BLaER1 (cell line): Measurements from ENCODE around the gene ZCCHC8.
"Not testable (repeated sequence)": the region's sequence is repeated elsewhere in the genome, so short reads cannot be mapped to it uniquely, and the experiment has no call there.

Experiments used
- H3K27ac ChIP-seq: shearing (Covaris generic); formaldehyde crosslinking; 2 replicates; pipeline ENCODE4 v1.8.1; 2022
- H3K27me3 ChIP-seq: shearing (Covaris generic); formaldehyde crosslinking; 2 replicates; pipeline ENCODE4 v1.8.1; 2022
- H3K36me3 ChIP-seq: shearing (Covaris generic); formaldehyde crosslinking; 2 replicates; pipeline ENCODE4 v1.8.1; 2022
- H3K4me1 ChIP-seq: shearing (Covaris generic); formaldehyde crosslinking; 2 replicates; pipeline ENCODE4 v1.8.1; 2022
- H3K4me2 ChIP-seq: shearing (Covaris generic); formaldehyde crosslinking; 2 replicates; pipeline ENCODE4 v1.8.1; 2022
- H3K4me3 ChIP-seq: shearing (Covaris generic); formaldehyde crosslinking; 2 replicates; pipeline ENCODE4 v1.8.1; 2022
- H3K9ac ChIP-seq: shearing (Covaris generic); formaldehyde crosslinking; 2 replicates; pipeline ENCODE4 v1.8.1; 2022
- H3K9me3 ChIP-seq: shearing (Covaris generic); formaldehyde crosslinking; 2 replicates; pipeline ENCODE4 v1.8.1; 2022
- H4K20me1 ChIP-seq: shearing (Covaris generic); formaldehyde crosslinking; 2 replicates; pipeline ENCODE4 v1.8.1; 2022
- Cebpa-rat ChIP-seq: shearing (Covaris generic); IDR thresholded peaks from 2 replicates; pipeline ENCODE4 v1.8.1; 2022

Gene ZCCHC8

DNA sequence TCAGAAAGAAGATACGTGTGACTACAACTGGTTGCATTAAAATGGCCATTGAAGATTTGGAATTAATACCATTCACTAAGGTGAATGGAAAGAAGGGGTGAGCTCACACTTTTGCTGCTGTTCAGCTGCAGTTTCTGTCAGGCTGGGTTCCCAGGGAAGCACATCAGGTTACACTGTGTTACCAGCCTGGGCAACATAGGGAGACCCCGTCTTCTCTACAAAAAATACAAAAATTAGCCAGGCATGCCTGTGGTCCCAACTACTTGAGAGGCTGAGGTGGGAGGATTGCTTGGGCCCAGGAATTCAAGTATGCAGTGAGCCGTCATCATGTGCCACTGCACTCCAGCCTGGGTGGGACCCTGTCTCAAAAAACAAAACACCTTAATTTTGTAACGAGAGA lies 12.9 kb upstream of the ZCCHC8 start:
- Histone ChIP-seq H3K4me3 (no peak overlapping the region), H4K20me1 (peaks cover 100% of the 10 kb centered on the region), H3K27ac (no peak overlapping the region), H3K4me2 (no peak overlapping the region), H3K9ac (no peak overlapping the region), H3K36me3 (peaks cover 99% of the 10 kb centered on the region), H3K27me3 (no peaks in the 10 kb centered on the region), H3K9me3 (no peaks in the 10 kb centered on the region), H3K4me1 (no peaks in the 10 kb centered on the region)
- no peak for TF ChIP-seq Cebpa-rat

GRCh38 chr12:122513028-122513427 lies 12.3 kb upstream of the ZCCHC8 start:
- H3K9me3 ChIP-seq, H3K27me3 ChIP-seq, H3K4me1 ChIP-seq, H3K4me2 ChIP-seq, H3K27ac ChIP-seq, H3K4me3 ChIP-seq, H3K9ac ChIP-seq: not testable (repeated sequence)
- peaks cover 99% of the 10 kb centered on the region for H3K36me3 ChIP-seq
- H4K20me1 ChIP-seq = peaks cover 100% of the 10 kb centered on the region

- H3K36me3 ChIP-seq = peaks cover 100% of the 10 kb centered on the region
Measured at GRCh38 chr12:122508163-122508562, 7.4 kb upstream of the ZCCHC8 start.

GRCh38 chr12:122506393-122506938 lies 5.7 kb upstream of the ZCCHC8 start:
- H3K36me3 ChIP-seq = peaks cover 89% of the 10 kb centered on the region
- peaks cover 68% of the 10 kb centered on the region for H4K20me1 ChIP-seq
- H3K9ac ChIP-seq = no peak overlapping the region

More at GRCh38 chr12:122508163-122508562, 7.4 kb upstream of the ZCCHC8 start:
- H3K4me1 ChIP-seq = no peaks in the 10 kb centered on the region
- no peak overlapping the region for H3K9ac ChIP-seq
- no peak for TF ChIP-seq Cebpa-rat
- H3K27ac ChIP-seq = no peak overlapping the region
- H4K20me1 ChIP-seq = peaks cover 85% of the 10 kb centered on the region
- H3K27me3 ChIP-seq = no peaks in the 10 kb centered on the region
- H3K4me2 ChIP-seq = no peak overlapping the region
- no peak overlapping the region for H3K4me3 ChIP-seq
- no peaks in the 10 kb centered on the region for H3K9me3 ChIP-seq

GRCh38 chr12:122505419-122506051 lies 4.8 kb upstream of the ZCCHC8 start:
- peaks cover 16% of the 10 kb centered on the region for H3K4me1 ChIP-seq
- no peaks in the 10 kb centered on the region for H3K9me3 ChIP-seq
- H3K27ac ChIP-seq = no peak overlapping the region
- no peak overlapping the region for H3K9ac ChIP-seq
- H3K27me3 ChIP-seq = no peaks in the 10 kb centered on the region
- no peak overlapping the region for H3K4me3 ChIP-seq
- peaks cover 80% of the 10 kb centered on the region for H3K36me3 ChIP-seq
- H3K4me2 ChIP-seq = no peak overlapping the region
- TF ChIP-seq Cebpa-rat = no peak
- peaks cover 58% of the 10 kb centered on the region for H4K20me1 ChIP-seq

More at GRCh38 chr12:122506393-122506938, 5.7 kb upstream of the ZCCHC8 start:
- H3K27ac ChIP-seq = no peak overlapping the region
- peaks cover 12% of the 10 kb centered on the region for H3K4me1 ChIP-seq
- no peak overlapping the region for H3K4me3 ChIP-seq
- TF ChIP-seq Cebpa-rat = no peak
- H3K27me3 ChIP-seq = no peaks in the 10 kb centered on the region
- no peak overlapping the region for H3K4me2 ChIP-seq
- H3K9me3 ChIP-seq = no peaks in the 10 kb centered on the region

- TF ChIP-seq Cebpa-rat = no peak
Measured at GRCh38 chr12:122503783-122504590, 3.3 kb upstream of the ZCCHC8 start.

DNA sequence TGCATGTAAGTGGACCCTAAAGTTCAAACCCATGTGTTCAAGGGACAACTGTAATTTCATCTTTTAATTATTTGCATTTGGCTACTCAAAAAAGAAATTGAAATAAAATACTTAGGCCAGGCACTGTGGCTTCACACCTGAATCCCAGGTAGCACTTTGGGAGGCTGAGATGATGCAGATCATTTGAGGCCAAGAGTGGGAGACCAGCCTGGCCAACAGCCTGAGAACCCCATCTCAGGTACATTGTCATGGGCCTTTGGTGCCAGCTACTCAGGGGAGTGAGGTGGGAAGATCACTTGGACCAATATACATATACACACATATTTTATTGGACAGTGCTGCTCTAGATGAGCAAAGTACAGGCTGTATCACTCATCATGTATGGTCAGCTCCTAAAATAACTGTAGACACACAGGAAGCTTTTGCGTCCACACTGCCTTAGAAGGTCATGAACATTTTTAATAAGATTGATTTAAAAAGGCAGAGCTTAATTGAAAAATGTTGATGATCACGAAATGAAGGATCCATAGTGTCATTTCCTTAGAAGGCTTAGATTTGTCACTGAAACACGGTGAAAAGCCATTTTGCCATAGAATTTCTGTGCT lies 2.5 kb upstream of the ZCCHC8 start:
- peaks cover 31% of the 10 kb centered on the region for H3K4me1 ChIP-seq
- peaks cover 40% of the 10 kb centered on the region for H4K20me1 ChIP-seq
- peaks cover 57% of the 10 kb centered on the region for H3K36me3 ChIP-seq
- H3K4me3 ChIP-seq = no peak overlapping the region
- no peaks in the 10 kb centered on the region for H3K27me3 ChIP-seq
- no peak for TF ChIP-seq Cebpa-rat
- no peak overlapping the region for H3K9ac ChIP-seq
- H3K27ac ChIP-seq = no peak overlapping the region
- H3K9me3 ChIP-seq = no peaks in the 10 kb centered on the region
- H3K4me2 ChIP-seq = no peak overlapping the region

More at GRCh38 chr12:122503783-122504590, 3.3 kb upstream of the ZCCHC8 start:
- H3K9me3 ChIP-seq = no peaks in the 10 kb centered on the region
- peaks cover 43% of the 10 kb centered on the region for H4K20me1 ChIP-seq
- no peak overlapping the region for H3K4me3 ChIP-seq
- peaks cover 23% of the 10 kb centered on the region for H3K4me1 ChIP-seq
- peaks cover 64% of the 10 kb centered on the region for H3K36me3 ChIP-seq
- H3K27ac ChIP-seq = no peak overlapping the region
- H3K4me2 ChIP-seq = no peak overlapping the region
- no peaks in the 10 kb centered on the region for H3K27me3 ChIP-seq
- no peak overlapping the region for H3K9ac ChIP-seq

- H3K4me3 ChIP-seq = peak overlapping the region; percentile 98
- TF ChIP-seq Cebpa-rat = no peak
Measured at GRCh38 chr12:122501489-122501989, 807 bp upstream of the ZCCHC8 start.

GRCh38 chr12:122499991-122500684 lies 594 bp downstream of the ZCCHC8 start:
- TF ChIP-seq Cebpa-rat = 0 out of 2 replicates have a peak, but pooled peaks have one; percentile 33
- Histone ChIP-seq H3K4me3 (peak overlapping the region; percentile 98), H3K4me2 (peak overlapping the region; percentile 86), H4K20me1 (peaks cover 28% of the 10 kb centered on the region), H3K27me3 (no peaks in the 10 kb centered on the region), H3K4me1 (peaks cover 51% of the 10 kb centered on the region), H3K9me3 (no peaks in the 10 kb centered on the region), H3K36me3 (peaks cover 46% of the 10 kb centered on the region), H3K9ac (peak overlapping the region; percentile 99), H3K27ac (peak overlapping the region; percentile 97)

More at GRCh38 chr12:122501489-122501989, 807 bp upstream of the ZCCHC8 start:
- peak overlapping the region; percentile 54 for H3K4me2 ChIP-seq
- H3K4me1 ChIP-seq = peaks cover 48% of the 10 kb centered on the region
- no peaks in the 10 kb centered on the region for H3K27me3 ChIP-seq
- peak overlapping the region; percentile 99; the same call in 1 of the 2 replicates for H3K9ac ChIP-seq
- no peaks in the 10 kb centered on the region for H3K9me3 ChIP-seq
- peak overlapping the region; percentile 97 for H3K27ac ChIP-seq
- peaks cover 48% of the 10 kb centered on the region for H3K36me3 ChIP-seq
- peaks cover 38% of the 10 kb centered on the region for H4K20me1 ChIP-seq
